ENCODE results near the gene CAMSAP2. TPM values are rescaled to one million over a fixed set of nuclear protein-coding genes. Genes with fewer than 3 reads are reported as not detected.
A peak's percentile ranks its signal among the peaks of the same experiment; 100 is the strongest.

Gene CAMSAP2
- total and polyA plus RNA-seq, 2 of the 4 experiments (the other 2 are of a cell fraction) = 8.3 to 29.4 TPM

DNA sequence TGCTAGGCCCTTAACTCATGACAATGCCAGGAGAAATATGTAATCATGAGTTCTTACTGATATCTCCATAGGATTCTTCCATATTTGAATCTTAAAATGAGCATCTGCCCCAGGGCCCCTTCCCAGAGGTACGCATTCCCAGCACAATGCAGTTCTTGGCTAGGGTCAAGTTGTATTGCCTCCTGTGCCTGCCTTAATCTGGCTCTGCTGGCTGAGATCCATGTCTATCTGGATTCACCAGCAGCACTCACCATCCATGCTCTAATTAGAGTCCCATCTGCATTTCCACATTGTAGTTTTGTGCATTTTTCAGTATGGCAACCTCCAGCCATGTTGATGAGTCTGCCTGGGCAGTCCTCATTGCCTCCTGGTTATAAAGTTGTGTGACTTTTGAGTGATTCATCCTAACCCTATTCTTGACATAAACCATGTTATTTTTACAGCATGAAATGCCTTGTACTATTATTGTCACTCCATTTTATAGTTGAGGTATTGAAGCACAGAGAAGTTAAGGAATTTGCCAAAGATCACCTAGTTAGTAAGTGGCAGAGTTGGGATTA, 55.9 kb downstream of the CAMSAP2 start:
- Histone ChIP-seq H3K27me3 (ENCODE audit: control insufficient read depth, insufficient read depth, low read length) (no peaks in the 10 kb centered on the region), H3K23ac (ENCODE audit: low read depth, low read length) (0 out of 2 replicates have a peak overlapping the region, but pooled peaks have one; percentile 8), H2AFZ (replicated peaks; ENCODE audit: low read length, poor library complexity) (no peak overlapping the region), H3K36me3 (ENCODE audit: control insufficient read depth, insufficient read depth, low read length) (no peaks in the 10 kb centered on the region), H3K4me3 (ENCODE audit: insufficient read depth, low read depth, low read length) (no peak overlapping the region), H2AK5ac (ENCODE audit: low read depth, low read length) (no peak overlapping the region), H2BK5ac (ENCODE audit: low read depth, low read length, poor library complexity, severe bottlenecking) (peak overlapping the region; percentile 62), H3K9me1 (ENCODE audit: insufficient read depth, low read length) (peaks cover 7% of the 10 kb centered on the region), H2AK9ac (replicated peaks; ENCODE audit: low read depth, low read length, poor library complexity) (no peak overlapping the region), H3K9me3 (ENCODE audit: control insufficient read depth, insufficient read depth, low read length) (no peaks in the 10 kb centered on the region), H4K5ac (ENCODE audit: low read depth, low read length) (peak overlapping the region; percentile 61; the same call in 1 of the 2 replicates), H3K9ac (ENCODE audit: low read depth, low read length) (no peak overlapping the region), H2BK15ac (ENCODE audit: low read depth, low read length) (no peak overlapping the region), H4K20me1 (ENCODE audit: insufficient read depth, low read length) (peaks cover 32% of the 10 kb centered on the region), H4K8ac (ENCODE audit: low read depth in 2 of 2, low read length in 2 of 2) (no peak overlapping the region; a peak in 1 of 4 replicates), H4K91ac (ENCODE audit: insufficient read depth, low read depth, low read length) (no peak overlapping the region), H3K14ac (replicated peaks; ENCODE audit: low read depth, low read length) (0 out of 2 replicates have a peak overlapping the region, but pooled peaks have one; percentile 50), H2BK20ac (ENCODE audit: low read depth, low read length) (no peak overlapping the region), H3K4me2 (ENCODE audit: low read depth, low read length) (peak overlapping the region; percentile 62), H3K4me1 (ENCODE audit: control insufficient read depth, insufficient read depth, low read length) (peaks cover 14% of the 10 kb centered on the region), H3K79me1 (ENCODE audit: low read depth in 1 of 2, low read length in 2 of 2) (peaks cover 17 to 54% of the 10 kb centered on the region in 2 experiments), H2BK120ac (ENCODE audit: low read depth, low read length) (no peak overlapping the region), H3K56ac (ENCODE audit: extremely low read depth, insufficient read depth, low read length) (no peak overlapping the region), H3K18ac (ENCODE audit: low read depth, low read length) (peak overlapping the region; percentile 67), H3K27ac (ENCODE audit: insufficient read depth, low read length) (peak overlapping the region; percentile 64; the same call in 1 of the 2 replicates), H3K4ac (ENCODE audit: low read depth, low read length) (no peak overlapping the region)
- POLR2A ChIA-PET (ENCODE audit: unreplicated experiment) = no interaction called here
- CTCF ChIA-PET = no interaction called here
- peak; percentile 39 for DNase-seq
- TF ChIP-seq ELK1 (IDR thresholded peaks at IDR 0.05; ENCODE audit: borderline replicate concordance, low read depth, low read length) = no peak
- no peak for TF ChIP-seq MAZ (IDR thresholded peaks at IDR 0.05; ENCODE audit: borderline replicate concordance, low read depth, low read length)
- no peak for TF ChIP-seq NFE2L2 (IDR thresholded peaks at IDR 0.05; ENCODE audit: low read depth, low read length)
- TF ChIP-seq CHD1 (IDR thresholded peaks at IDR 0.05; ENCODE audit: low read depth, low read length) = no peak
- TF ChIP-seq RAD21 (IDR thresholded peaks at IDR 0.05; ENCODE audit: low read length) = no peak
- TF ChIP-seq RFX5 (IDR thresholded peaks at IDR 0.05; ENCODE audit: low read depth, low read length) = no peak
- no peak for TF ChIP-seq FOS (IDR thresholded peaks at IDR 0.05; ENCODE audit: low read depth, low read length)
- TF ChIP-seq MAFK (IDR thresholded peaks at IDR 0.05; ENCODE audit: low read depth, low read length) = no peak
- no peak for TF ChIP-seq CTCF (conservative IDR thresholded peaks at IDR 0.05; ENCODE audit: low read depth, low read length)
- TF ChIP-seq POLR2A (IDR thresholded peaks at IDR 0.05; ENCODE audit: low read depth, low read length) = no peak
- no peak for TF ChIP-seq BHLHE40 (IDR thresholded peaks at IDR 0.05; ENCODE audit: low read depth, low read length)
- TF ChIP-seq USF2 (IDR thresholded peaks at IDR 0.05; ENCODE audit: low read depth, low read length) = no peak
- no peak for TF ChIP-seq SMC3 (IDR thresholded peaks at IDR 0.05; ENCODE audit: low read depth, low read length)
- TF ChIP-seq CEBPB (IDR thresholded peaks at IDR 0.05; ENCODE audit: low read depth, low read length) = no peak
- no peak for TF ChIP-seq MXI1 (IDR thresholded peaks at IDR 0.05; ENCODE audit: borderline replicate concordance, low read depth, low read length)
- no peak for TF ChIP-seq RCOR1 (IDR thresholded peaks at IDR 0.05; ENCODE audit: insufficient replicate concordance, low read length)
- dilution Hi-C loops (cut with HindIII; ENCODE audit: low sequenced_read_pairs, unreplicated experiment) = no loop called here
- ATAC-seq (ENCODE audit: low read depth) = peak; percentile 77
- WGBS, 2 experiments (ENCODE audit: extremely low coverage in 2 of 2, insufficient read length in 1 of 2) = no CpG with 5 or more reads among the region's 1 CpG
- intact Hi-C loops (cut with micrococcal nuclease) = no loop called here
- BruUV-seq (replicated peaks) = no TSS peak
- in situ Hi-C loops (cut with MboI; ENCODE audit: low sequenced_read_pairs) = no loop called here

All from IMR-90 (cell line).